NCI-H2029 treated with DMSO at 0.1 percent for 48 hours (cell line): ENCODE data around the gene CCSER2.
A peak's percentile ranks its signal among the peaks of the same experiment; 100 is the strongest.
"Not testable (repeated sequence)": the region's sequence is repeated elsewhere in the genome, so short reads cannot be mapped to it uniquely, and the experiment has no call there.

Experiments used
- DNase-seq: peaks from one replicate; lab custom pipeline; 2025; lab: John Stamatoyannopoulos, UW

The CCSER2 gene

DNA sequence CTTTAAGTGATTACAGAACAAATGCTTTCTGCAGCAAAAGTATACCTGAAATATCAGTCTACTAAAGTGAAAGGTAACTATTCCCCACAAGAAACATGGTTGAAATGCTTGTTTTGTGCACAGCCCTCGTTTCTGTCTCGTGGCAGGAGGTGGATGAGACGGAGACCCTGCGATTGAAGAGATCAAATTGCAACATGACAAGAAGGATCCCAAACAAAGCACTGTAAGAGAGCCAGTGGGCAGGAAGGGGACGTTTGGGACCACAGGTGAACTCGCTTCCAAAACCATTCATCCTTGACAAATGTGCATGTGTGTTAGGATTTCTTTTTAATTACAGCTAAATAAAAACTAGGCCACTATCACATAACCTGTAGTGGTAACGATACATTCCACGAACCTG, 192.6 kb downstream of the CCSER2 start:
- DNase-seq, result no peak

GRCh38 chr10:84521468-84521867, 193.1 kb downstream of the CCSER2 start:
- no peak for DNase-seq

- DNase-seq, result no peak
These were observed 194.4 kb downstream of the CCSER2 start for GRCh38 chr10:84522612-84523462.

DNA sequence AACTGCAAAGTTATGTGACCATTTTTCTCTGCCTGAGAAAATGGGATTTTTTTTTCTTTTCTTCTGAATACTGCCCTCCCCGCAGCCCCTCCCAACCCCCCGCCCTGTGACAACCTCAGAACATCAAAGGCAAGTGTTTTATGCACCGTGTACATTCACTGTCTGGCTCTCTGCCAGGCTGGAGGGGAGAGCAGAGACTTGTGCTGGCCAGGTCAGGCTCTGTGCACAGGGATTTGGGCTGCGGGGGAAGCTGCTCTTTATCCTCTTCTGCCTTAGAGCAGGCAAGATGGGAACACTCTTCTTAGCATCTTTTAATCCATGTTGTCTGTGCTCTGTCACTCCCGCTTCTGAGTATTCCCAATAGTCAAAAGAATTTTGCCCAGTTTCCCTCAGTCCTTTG, 195.1 kb downstream of the CCSER2 start:
- DNase-seq, result no peak

DNA sequence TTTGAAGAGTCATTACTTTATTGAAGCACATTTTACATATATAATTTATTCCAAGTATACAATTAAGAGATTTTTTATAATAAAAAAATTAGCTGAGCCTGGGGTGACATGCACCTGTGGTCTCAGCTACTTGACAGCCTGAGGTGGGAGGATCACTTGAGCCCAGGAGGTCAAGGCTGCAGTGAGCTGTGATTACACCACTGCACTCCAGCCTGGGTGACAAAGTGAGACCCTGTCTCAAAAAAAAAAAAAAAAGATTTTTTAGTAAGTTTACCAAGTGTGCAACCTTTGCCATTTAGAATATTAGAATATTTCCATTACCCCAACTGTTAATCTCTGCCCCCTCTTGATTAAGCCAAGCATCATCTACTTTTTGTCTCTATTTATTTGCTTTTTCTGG, 196.0 kb downstream of the CCSER2 start:
- no peak for DNase-seq

- no peak for DNase-seq
These were observed 196.9 kb downstream of the CCSER2 start for GRCh38 chr10:84525120-84525806.

DNA sequence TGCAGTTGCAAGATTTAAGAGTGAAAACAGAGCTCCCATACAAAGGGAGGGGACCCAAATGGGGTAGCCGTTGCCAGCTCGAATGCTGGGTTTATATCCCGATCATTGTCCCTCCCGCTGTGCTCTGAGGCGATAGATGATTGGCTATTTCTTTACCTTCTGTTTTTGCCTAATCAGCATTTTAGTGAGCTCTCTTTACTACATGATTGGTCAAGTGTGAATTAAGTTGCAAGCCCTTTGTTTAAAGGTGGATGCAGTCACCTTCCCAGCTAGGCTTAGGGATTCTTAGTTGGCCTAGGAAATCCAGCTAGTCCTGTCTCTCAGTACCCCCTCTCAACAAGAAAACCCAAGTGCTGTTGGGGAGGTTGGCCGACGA, 197.4 kb downstream of the CCSER2 start:
- not testable (repeated sequence) for DNase-seq

- not testable (repeated sequence) for DNase-seq
These were observed 199.0 kb downstream of the CCSER2 start for GRCh38 chr10:84527386-84527785.

- DNase-seq, result not testable (repeated sequence)
These were observed 200.1 kb downstream of the CCSER2 start for GRCh38 chr10:84528526-84528925.

GRCh38 chr10:84530724-84531325, 202.4 kb downstream of the CCSER2 start:
- DNase-seq, result no peak

DNA sequence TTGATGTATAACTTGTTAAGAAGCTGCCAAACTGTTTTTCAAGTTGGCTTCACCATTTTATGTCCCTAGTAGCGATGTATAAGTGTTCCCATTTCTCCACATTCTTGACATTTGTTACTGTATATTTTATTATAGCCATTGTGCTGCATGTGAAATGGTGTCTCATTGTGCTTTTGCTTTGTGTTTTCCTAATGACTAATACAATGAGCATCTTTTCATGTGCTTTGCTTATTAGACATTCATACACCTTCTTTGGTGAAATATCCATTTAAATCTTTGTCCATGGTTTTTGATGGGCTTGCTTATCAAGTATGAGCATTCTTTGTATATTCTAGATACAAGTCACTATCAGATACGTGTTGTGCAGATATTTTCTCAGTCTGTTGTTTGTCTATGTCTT, 203.0 kb downstream of the CCSER2 start:
- no peak for DNase-seq

DNA sequence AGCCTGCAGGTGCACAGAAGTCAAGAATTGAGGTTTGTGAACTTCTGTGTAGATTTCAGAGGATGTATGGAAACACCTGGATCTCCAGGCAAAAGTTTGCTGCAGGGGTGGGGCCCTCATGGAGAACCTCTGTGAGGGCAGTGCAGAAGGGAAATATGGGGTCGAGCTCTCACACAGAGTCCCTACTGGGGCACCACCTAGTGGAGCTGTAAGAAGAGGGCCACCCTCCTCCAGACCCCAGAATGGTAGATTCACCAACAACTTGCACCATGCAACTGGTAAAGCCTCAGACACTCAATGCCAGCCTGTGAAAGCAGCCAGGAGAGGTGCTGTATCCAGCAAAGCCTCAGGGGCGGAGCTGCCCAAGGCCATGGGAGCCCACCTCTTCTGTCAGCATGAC, 205.8 kb downstream of the CCSER2 start:
- DNase-seq, result no peak

DNA sequence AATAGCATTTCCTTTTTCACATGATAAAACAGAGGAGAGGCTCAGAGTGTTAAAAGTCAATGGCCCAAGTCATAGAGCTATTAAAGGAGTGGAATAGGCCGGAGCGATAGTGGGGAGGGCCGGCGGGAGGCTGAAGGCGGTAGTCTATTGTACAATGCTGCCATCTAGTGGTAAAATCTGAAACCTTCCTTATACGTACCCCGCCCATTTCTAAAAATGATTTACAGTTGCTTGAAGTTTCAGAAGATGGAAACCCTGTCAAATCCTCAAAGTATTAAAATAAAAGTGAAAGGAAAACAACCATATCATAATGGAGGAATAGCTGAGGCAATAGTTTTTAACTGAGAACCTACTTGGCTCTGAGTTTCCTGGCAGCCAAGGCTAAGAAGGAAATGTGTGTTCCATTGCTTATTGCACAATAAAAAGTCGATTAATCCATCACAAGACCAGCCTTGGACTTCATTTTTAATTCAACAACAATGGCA, 209.1 kb downstream of the CCSER2 start:
- DNase-seq, result peak; percentile 82

GRCh38 chr10:84538036-84538435, 209.6 kb downstream of the CCSER2 start:
- no peak for DNase-seq

DNA sequence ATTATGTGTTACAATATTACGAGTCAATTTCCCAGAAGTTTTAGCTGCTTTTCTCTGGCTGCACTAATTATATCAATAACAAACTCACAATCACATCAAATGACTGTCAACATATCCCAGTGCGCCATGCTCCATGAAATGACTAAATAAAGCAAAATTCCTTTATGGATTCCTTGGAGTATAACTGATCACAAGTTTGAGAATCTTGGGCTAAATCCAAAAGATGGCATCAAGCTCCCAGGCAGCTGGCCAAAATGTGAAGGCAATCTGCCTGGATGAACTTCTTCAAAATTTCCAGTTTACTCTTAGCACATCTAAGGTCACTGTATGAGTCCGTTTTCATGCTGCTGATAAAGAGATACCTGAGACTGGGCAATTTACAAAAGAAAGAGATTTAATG, 210.8 kb downstream of the CCSER2 start:
- no peak for DNase-seq

GRCh38 chr10:84540022-84540616, 211.7 kb downstream of the CCSER2 start:
- no peak for DNase-seq

DNA sequence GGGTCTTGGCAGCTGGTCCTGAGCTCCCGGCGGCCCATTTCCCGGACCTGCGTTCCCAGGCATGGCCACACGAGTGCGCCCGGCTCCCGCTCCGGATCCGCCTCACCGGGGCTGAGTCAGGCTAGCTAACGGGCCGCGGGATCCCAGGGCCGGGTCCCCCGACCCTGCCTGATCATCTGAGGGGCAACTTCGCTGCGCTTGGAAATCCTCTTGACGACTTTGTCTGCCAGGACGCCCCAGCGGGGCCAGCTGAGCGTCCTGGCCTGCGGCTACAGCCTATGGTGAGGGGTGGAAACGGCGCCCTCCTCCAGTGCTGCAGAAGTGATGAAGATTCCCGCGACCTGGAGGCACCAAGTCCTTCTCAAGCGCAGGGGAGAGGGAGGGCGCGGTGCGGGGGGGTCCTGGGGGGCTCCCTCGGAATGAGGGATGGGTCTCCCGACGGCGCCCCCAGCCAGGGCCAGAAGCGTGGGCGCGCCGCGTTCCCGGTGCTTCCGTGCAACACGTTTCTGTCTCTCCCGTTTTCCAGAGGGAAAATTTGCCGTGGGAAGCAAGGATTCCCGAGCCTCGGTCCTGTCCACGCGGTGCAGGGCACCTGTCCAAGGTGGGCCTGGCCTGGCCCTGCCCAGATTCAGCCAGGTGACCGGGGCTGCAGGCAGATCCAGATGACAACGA, 212.4 kb downstream of the CCSER2 start:
- no peak for DNase-seq

DNA sequence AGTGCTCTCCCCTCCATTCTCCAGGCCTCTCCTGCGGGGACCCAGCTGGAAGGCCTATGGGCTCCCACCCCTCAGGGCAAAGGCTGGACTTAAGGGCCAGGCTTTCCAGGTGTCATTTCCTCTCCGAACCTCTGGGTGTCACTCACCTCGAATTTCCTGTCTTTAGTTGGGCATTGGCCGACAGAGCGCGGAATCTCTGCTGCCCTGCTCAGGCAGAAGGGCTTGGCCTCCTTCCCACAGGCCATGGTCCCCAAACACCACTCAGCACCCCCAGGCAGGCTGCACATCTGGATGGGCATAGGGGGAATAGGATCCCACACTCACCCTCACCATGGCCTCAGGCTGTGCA, 212.9 kb downstream of the CCSER2 start:
- DNase-seq, result no peak

DNA sequence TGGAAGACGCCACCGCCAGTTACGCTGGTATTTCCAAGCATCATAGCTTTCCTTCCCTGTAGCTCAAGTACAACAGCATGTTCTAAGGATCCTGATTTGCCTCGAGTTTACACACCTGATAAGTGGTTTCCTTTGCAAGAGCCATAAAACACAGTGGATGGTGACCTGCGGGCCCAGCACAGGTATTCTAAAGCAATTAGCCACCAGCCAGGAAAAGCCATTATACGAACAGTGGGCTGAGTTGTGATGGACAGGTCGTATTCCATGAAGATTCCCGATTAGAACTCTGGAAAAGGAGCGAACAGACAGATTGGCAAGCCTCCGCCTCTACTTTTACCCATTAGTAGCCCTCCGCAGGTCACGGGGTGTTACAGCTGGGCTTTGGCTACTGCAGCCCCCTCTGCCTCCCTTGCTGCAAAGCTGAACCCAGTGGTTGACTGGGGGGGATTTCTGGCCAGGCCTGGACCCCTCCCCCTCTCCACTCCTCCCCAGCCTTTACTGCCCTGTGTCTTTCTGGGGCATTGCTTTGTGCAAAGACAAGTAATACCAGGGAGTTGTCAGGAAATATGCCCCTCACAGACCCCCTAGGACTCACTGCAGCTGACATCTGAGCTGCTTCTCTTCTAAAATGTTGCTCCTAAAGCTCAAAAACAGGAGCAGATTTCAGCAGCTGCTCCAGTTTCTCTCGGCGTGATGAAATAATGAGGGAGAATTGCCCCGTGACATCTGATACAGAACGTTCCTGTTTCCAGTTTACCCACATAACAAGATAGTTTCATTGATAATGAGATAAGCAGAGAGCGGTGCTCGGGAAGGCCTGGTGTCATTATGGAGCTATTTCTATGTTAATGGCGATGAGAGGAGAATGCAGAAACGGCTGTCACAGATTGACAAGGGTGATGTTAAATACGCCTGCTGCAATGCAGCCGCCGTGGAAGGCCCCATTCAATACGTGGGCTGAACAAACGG, 214.4 kb downstream of the CCSER2 start:
- no peak for DNase-seq

DNA sequence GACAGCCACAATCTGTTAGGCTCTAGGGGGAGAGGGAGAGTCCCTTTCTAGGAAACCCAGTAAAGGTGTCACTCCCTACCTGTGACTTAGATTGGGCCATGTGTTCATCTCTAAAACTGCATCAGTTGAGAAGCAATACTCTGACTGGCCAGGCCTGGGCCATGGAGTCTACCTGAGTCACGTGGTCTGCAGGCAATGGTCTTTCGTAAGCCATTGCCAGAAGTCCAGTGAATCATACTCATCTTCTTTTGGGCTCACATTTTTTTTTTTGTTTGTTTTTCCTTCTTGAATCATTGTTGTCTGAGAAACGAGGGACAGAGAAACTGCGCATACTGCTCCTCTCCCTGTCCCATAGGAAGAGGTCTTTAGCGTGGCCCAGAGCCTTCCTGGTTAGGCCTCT, 215.6 kb downstream of the CCSER2 start:
- no peak for DNase-seq

DNA sequence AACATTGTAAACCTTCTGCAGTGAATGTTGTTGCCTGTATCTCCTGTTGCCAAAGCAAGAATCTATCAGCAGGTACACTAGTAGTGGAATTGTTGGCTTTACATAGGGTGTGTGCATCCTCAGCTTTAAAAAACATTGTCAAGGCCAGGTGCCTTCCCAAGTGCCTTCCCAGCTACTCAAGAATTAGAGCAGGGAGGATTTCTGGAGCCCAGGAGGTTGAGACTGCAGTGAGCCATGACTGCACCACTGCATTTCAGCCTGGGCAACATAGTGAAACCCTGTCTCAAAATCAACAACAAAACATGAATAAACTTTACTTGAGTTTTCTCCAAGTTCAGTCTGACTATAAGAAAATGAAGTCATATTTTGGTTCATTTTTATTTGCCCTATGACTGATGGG, 217.3 kb downstream of the CCSER2 start:
- no peak for DNase-seq
